Heart left ventricle (tissue), 13 donors: Measurements from ENCODE around the gene KLF4.

Source experiments
- CTCF ChIP-seq, 12 donors: fragments of 200-600 bp; sonication (generic) in 4 of 12; IDR thresholded peaks; one replicate each; pipeline versions ENCODE4 v1.5.0 to v1.8.0; 2018 to 2022; ENCODE audit warnings: antibody characterized with exemption in 12 of 12, mild to moderate bottlenecking in 5 of 12
- POLR2A ChIP-seq, 2 donors: fragments of 450-650 bp; IDR thresholded peaks; one replicate each; pipeline ENCODE4 v1.6.1; 2017; ENCODE audit warnings: antibody characterized with exemption in 2 of 2, mild to moderate bottlenecking in 2 of 2, moderate library complexity in 2 of 2
- donor health status: ischemic (EF 13 %, LVEDD 7.1; RV severe dilation, severe dysfunction).
- donor health status: DM: no; HTN: yes; CAD: no.
- donor health status: DM: no; HTN: no; CAD: no.
- donor health status: ischemic (EF 25% LVEDD 6.9; RV normal size, moderate dysfunction).
- donor health status: ischemic (EF 25% LVEDD 5.7; RV mildly dilated, moderate dysfunction).
- donor health status: ischemic (EF 35%, LVEDD 5.7; RV mildly dilated, moderate dysfunction).
- donor health status: nonischemic (EF 11% LVEDD 7.7; RV severe dilation, severe dysfunction).
- donor health status: DM: yes; HTN: yes; CAD: no.
- donor health status: PGD.
- donor health status: ischemic (EF 29% LVEDD 5.4; RV normal size, mild dysfunction).
- donor health status: nonischemic (EF 23%, LVEDD 6.1; RV moderate dilation, normal function).

GRCh38 chr9:107491081-107492053 is 1.8 kb upstream of the KLF4 start:
- TF ChIP-seq POLR2A (IDR thresholded peaks at IDR 0.05) (no peak), CTCF (IDR thresholded peaks at IDR 0.05) (no peak)
